Measurements from ENCODE around the gene CASK.

Gene CASK

DNA sequence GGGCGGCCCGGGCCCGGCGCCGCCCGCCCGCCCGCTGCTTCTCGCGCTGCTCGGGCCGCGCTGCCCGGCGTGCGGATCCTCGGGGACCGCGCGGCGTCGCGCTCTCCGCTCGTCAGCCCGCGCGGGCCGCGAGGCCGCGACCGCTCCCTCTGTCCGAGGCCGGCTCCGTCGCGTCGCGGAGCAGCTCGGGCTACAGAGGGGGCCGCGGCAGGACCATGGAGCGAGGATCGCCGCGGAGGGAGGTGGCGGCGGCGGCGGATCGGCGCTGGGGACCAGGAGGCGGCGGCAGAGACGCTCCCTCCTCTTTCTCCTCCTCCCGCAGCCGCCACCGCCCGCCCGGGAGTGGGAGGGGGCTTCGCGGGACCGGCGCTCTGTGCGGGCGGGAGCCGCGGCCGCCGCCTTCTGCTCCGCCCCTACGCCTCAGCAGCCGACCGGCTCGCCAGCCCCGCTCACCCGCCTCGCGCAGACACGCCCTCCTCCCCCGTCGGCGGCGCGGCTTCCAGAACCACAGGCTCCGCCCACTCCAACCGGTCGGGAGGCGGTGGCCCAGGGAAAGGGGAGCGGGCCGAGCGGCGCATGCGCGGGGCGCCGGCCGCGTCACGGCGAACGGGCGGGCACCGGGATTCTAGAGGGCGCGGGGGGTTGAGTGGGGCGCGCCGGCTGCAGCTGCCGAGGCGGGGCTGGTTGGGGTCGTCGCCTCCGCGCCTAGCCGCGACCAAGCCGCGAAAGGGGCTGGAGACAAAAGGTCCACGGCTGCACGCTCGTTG lies at the start of gene CASK:
TSS of gene CASK (minus strand) at position 344 of the 767 bp plus-strand sequence. CDS start 566 bp downstream, outside the sequence.
- peak; percentile 93 for DNase-seq

- DNase-seq = no peak
Measured at GRCh38 chrX:41971346-41971745, 48.0 kb upstream of the CASK start.

- DNase-seq = no peak
Measured at GRCh38 chrX:41970419-41970818, 47.1 kb upstream of the CASK start.

GRCh38 chrX:41963348-41963747 lies 40.0 kb upstream of the CASK start:
- no peak for DNase-seq

- no peak for DNase-seq
Measured at GRCh38 chrX:41960142-41960541, 36.8 kb upstream of the CASK start.

GRCh38 chrX:41958861-41959260 lies 35.5 kb upstream of the CASK start:
- DNase-seq = no peak

DNA sequence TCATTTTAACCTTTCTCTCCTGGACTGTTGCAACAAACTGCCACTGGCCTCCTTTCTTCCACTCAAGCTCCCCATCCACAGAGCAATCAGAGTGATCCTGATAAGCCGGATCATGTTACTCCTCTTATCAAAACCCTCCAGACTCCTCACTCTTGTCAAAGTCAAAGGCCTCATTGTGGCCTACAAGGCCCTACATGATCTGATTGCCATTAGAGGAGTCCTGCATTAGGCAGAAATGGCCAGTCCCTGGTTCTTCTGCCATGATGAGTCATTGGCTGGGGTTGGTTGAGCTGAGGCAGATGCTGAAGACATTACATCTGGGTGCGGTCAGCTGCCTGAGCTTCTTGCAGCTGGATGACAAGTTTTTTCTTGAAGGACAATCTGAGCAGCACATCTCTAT lies 32.7 kb upstream of the CASK start:
- no peak for DNase-seq

GRCh38 chrX:41952102-41952501 lies 28.7 kb upstream of the CASK start:
- DNase-seq = no peak

DNA sequence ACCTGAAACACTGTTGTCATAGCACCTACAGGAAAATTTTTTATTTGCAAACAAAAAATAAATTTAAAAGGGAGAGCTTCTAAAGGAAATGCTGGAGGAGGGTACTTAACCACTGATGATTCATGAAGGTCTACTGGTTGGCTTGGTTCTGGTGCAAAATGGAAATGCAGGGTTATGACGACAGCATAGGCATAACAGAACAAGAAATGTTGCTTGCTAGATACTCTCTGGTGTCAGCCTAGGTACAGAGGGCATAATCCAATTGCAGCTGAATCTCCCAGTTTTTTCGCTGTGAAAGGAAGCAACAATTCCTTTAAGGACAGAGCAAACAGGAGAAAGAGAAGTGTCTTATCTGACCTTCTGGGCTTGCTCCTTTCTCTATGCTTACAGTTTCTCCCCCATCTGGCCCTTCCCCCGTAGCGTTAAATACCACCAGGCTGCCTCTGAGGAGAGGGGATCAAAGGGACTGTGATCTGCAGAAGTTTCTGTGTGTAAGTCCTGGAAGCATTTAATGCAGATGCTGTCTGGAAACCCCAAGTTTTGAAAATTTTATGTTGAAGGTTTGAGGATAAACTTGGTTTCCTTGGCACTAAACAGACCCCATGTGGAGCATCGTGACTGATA lies 23.7 kb upstream of the CASK start:
- DNase-seq = no peak

DNA sequence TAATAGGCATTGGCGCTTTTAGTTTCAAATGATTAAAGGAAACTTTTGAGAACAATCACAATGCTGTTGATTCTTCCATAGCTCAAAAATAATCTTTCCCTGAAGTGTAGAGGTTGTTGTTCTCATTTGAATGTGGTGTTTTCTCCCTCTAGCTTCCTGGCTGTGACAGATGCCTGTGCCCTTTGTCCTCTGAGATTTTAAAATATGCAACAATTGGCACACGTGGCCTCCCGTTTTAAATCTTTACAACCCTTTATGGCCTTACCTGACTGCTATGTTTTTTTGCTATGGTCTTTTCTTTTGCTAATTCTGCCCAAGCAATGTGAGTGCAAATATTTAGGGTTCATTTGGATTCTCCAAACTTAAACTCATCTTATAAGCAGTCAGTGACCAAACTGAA lies 22.9 kb upstream of the CASK start:
- no peak for DNase-seq

- no peak for DNase-seq
Measured at GRCh38 chrX:41935832-41936231, 12.5 kb upstream of the CASK start.

- DNase-seq = no peak
Measured at GRCh38 chrX:41933546-41933945, 10.2 kb upstream of the CASK start.

- DNase-seq = no peak
Measured at GRCh38 chrX:41932885-41933284, 9.5 kb upstream of the CASK start.

DNA sequence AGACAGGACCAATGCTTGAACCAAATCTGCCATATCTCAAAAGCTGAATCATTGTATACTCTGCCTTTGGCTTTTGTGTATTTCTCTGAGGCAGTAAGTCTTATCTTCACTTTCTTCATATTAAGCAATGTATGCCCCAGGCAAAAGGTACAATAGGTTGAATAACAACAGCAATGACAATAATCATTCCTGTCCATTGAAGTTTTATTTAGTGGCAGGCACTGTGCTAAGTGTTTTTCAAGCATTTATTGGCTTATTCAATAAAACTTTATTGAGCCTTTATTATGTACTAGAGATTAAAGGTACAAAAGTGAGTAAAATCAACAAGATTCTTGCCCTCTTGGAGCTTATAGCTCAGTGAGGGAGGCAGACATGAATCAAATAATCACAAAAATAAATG lies 8.2 kb upstream of the CASK start:
- DNase-seq = no peak

GRCh38 chrX:41923978-41924683 lies 777 bp upstream of the CASK start:
- peak; percentile 63 for DNase-seq

DNA sequence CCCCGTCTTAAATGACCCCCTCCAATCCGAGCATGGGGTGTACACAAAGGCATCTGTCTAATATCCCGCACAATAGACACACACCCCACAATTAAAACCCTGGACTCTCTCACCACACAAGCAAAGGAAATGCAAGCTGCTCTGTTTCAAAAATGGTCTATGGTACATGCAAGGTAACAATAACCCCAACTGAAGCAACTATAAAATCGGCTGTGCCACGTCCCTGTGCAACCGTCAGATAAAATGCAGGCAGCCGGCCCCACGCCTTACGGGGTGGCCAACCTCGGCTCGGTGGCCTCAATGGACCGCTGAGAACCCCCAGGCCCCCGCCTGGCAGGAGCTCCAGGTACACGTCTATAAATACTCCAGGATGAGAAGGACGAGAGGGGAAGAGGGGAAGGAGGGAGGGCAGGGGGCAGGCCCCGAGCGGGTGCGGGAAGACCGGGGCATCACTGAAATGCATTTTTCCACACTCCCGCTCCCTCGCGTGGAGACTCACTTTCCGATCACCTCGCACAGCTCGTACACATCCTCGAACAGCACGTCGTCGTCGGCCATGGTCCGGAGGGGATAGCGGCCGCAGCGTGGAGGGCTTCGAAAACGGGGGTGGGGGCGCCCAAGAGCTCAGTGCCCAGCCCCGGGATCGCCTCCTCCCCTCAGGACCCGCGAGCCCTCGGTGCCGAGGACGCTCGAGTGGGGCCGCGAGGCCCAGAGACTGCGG lies 763 bp downstream of the CASK start:
- DNase-seq = peak; percentile 39

DNA sequence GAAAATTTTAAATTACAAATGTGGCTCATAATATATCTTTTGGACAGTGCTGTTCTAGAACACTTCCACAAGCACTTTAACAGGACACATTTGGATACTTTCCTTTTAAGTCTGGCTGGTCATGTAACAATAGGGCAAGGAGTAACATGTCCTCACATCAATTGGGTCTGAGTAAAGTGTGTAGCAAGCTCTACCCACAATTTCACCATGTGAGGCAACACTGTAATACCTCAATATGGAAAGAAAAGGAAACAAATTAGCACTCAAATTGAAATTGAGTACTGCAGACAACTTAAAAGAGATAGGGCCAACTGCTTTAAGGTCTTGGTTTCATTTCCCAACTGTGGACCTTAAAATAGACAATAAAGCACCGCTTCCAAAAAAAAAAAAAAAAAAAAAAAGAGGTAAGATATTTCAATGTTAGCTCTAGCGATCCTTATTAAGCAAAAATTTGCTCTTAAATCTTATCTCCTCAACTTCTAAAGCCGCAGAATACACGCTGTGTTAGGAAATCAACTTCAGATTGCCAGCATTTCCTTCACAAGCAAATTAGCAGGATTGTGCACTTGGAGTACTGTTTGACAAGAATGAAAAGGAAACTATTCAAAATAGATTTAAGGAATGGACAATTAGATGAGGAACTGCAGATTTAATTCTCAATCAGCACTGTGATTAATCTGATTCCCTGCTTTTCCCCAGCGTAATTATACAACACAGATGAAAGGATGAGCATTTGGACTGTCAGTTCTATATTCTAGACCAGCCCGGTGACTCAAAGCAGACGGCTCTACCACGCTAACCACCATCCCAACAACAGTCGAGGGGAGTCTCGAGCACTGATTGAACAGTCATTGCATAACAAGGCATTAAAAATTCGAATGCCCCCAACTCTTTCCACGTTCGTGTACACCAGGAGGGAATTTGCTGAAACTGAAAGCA lies 1.6 kb downstream of the CASK start:
- peak; percentile 55 for DNase-seq

DNA sequence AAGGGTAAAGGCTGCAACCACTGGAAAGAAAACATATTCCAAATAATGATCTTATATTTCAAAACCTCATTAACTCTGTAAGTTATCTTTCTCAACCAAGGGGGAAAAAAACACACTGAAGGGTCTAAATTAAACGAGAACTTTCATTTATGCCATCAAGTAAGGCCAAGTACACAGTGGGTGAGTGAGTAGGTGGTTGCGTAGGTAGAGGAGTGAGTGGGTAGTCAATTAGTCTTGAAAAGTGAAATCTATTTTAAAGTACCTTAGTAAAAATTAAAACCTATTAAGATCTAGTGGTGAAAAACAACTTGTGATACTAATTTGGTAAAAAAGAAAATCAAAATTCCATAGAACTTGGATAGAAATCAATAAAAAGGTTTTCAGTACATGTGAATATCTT lies 3.5 kb downstream of the CASK start:
- DNase-seq = no peak

DNA sequence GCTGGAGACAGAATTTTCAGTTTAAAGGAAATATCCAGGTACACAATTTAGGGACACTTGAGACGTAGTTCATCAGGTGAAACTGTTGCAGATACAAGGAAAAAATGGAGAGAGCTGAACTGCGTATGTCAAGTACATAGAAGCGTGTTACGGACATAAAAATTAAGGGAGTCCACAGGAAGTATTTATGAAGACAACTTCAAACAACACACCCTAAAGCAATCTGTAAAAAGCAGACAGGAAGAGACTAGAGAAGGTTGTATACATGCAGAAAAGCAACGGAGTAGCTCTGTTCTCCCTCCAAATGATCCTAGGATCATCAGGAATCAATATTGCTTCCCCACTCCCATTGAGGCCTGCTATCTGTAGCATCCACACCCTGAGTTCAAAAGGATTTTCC lies 5.8 kb downstream of the CASK start:
- no peak for DNase-seq

GRCh38 chrX:41913476-41913875 lies 9.9 kb downstream of the CASK start:
- no peak for DNase-seq

DNA sequence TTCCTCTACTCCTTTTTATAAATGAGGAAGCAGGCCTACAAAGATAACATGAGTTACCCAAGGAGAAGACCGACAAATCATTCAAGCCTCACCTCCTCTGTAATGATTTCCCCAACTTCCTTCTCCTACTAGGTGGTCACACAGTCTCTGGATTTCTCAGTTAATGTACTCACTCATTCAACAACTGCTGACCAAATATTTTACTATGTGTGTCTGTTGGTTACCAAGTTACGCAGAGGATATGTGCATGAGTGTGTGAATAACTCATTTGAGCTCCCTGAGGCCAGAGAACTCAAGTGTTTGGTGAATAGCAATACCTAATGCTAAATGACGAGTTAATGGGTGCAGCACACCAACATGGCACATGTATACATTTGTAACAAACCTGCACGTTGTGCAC lies 10.4 kb downstream of the CASK start:
- DNase-seq = no peak

GRCh38 chrX:41909068-41909467 lies 14.3 kb downstream of the CASK start:
- DNase-seq = peak; percentile 14

Data from CD4-positive, alpha-beta T cell treated with Interleukin-17A for 4 hours (primary cell).